HG02571 (cell line): ENCODE data around the gene NFATC4.
"Not testable (repeated sequence)": the region's sequence is repeated elsewhere in the genome, so short reads cannot be mapped to it uniquely, and the experiment has no call there.

ENCODE experiments used
- ATAC-seq: cut with Tn5 transposase; IDR thresholded peaks from one replicate; pipeline ENCODE4 v1.9.1; 2021; ENCODE audit warnings: mild to moderate bottlenecking, moderate library complexity; ENCODE audit not compliant: unreplicated experiment

Gene NFATC4

DNA sequence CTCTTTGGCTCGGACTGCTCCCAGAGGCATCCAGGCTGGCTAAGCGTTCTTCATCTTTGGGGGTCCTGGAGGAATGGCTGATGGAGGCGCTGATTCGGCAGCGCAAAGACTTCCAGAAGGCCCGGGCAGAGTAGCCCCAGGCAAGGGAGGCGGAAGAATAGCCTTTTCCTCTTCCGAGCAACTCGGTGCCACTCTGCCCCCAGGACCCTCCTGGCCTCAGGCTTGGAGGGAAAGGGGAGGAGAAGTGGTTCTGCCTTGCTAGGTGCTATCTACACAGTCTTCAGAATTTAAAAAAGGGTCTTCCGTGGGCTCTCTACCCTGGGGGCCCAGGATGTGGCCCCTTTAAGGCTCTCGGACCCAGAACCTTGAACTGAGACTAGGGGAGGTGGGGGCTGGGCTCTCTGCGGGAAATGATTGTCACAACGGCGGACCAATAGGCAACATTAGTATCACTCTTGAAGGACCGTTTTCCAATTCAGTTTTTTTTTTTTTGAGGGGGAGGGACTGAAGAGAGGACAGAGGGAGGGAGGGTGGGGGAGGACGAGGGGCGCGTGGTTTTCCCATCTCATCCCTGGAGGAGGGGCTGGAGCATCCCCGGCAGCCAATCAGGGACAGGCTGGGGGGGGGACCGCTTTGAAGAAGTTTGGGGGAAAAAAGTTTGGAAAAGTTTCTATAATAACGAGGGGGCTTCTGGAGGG, at the start of gene NFATC4:
Gene NFATC4 (plus strand): TSS at position 671 of the 698 bp plus-strand sequence. CDS start 157 bp downstream, outside the sequence.
- no peak for ATAC-seq

DNA sequence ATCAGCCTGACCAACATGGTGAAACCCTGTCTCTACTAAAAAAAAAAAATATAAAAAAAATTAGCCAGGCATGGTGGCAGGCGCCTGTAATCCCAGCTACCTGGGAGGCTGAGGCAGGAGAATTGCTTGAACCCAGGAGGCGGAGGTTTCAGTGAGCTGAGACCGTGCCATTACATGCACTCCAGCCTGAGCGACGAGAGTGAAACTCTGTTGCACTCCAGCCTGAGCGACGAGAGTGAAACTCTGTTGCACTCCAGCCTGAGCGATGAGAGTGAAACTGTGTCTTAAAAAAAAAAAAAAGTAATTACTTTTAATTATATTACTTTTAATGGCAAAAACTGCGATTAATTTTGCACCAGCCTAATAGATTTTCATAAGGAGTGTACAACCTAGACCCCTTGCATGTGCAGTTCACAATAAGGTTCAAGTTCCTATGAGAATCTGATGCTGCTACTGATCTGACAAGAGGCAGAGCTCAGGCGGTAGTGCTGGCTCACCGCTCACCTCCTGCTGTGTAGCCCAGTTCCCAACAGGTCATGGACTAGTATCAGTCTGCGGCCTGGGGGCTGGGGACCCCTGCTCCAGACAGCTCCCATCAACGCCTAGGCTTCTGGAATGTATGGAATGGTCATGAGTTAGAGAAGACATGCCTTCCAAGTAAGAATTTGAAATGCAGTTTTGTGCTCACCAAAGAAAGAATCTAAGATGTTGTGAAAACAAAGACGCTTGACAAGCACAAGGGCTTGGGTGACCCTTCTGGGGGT, 46.6 kb upstream of the NFATC4 start:
- no peak for ATAC-seq

DNA sequence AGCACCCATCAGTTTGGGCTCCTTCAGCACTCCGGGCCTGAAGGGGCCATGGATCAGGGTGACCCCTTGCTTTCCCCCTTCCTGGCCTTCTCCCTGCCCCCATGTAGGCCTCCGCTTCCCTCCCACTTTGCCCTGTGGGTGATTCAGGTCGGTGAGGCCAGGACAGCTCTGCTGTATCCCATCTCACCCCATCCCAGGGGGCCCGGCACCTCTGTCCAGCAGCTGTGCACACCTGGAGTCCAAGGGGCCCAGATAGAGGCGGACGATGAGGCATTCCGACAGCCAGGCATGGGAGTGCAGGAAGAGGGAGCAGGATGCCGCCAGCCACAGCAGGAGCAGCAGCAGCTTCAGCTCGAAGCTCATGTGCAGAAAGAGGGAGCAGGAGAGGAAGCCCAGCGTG, 45.3 kb upstream of the NFATC4 start:
- no peak for ATAC-seq

DNA sequence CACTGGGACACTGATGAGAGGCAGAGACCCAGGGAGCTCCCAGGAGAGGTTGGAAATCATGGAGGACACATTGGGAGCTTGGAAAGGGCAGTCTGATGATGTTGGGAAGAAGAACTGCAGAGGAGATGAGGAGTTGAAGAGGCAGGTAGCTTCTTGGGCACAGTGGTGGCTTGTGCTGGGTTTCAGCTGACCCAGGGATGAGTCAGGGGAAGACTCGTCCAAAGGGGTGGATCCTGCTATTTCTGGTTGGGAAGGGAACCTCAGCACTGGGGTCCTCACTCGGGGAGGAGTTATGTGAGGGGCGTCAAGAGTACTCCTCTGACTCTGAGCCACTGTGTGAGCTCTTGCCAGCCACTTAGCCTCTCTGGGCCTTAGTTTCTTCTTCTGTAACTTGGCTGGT, 44.6 kb upstream of the NFATC4 start:
- ATAC-seq: no peak

DNA sequence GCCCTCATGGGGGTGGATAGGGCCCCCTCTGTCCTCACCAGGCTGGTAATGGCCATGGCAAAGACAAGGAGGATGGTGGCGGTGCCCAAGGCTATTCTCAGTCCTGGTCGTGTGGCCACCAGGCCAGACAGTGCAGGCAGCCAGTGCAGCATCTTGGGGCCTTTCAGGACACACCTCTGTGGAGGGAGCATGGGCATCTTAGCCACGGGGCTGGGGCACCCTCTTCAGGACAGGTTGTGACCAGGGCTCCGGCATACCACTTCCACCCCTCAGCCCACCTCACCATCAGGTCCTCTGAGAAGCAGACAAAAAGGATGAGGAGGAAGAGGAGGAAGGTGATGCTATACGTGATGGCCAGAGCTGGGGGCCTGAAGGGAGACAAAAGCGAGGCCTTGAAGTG, 44.0 kb upstream of the NFATC4 start:
- no peak for ATAC-seq

DNA sequence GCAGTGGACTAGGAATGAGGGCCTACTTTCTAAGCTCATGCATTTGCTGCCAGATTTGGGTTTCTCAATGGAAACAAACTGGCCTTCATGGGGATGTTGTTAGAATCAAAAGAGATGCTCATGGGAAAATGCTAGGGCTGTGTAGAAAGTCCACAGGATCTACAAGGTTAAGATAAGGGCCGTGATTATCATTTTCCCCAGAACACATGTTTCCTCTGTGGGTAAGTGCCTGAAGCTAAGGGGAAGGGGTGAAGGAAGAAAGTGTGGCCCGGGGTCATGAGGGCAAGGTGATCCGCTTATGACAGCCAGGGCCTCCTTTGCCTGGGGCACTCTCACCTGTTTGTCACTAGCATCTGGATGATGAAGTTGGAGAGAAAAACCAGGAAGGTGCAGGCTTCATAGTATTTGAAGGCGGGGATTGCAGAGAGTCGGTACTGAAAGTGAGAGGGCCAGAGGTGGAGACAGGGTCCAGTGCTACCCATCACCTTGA, 42.9 kb upstream of the NFATC4 start:
- no peak for ATAC-seq

DNA sequence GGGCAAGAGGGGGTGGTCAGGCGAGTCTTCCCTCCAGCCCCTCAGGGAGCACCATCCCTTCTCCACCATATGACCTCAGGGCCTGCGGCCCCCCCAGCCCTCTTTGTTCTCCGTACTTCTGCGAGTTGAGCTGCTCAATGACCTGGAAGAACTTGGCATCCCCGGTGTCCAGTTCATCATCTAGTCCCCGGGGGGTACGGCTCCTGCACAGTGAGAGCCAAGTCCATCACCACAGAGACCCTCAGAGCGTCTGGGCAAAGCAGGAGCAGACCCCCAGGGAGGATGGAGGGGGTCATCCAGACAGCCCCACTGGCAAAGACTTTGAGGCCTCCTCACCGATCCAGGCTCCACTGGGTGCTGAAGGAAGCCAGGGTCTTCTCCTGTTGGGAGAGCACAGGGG, 42.0 kb upstream of the NFATC4 start:
- ATAC-seq: no peak

DNA sequence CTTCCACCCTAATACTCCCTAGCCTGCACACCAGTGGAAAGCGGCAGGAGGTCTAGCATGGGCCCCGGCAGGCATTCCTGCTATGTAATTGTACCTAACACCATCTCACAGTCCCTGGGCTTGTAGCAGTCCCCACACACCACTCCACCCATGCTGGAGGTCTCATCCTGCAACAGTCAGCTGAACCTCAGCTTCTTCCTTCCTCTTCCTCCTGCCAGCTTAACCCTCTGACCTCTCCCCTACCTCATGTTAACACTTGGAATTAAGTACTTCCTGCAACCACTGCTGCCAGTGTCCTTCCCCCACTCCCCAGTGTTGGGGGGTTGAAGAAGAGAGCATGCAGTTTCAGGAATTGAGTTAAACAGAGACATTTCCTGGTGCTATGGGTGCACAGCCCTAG, 40.7 kb upstream of the NFATC4 start:
- no peak for ATAC-seq

DNA sequence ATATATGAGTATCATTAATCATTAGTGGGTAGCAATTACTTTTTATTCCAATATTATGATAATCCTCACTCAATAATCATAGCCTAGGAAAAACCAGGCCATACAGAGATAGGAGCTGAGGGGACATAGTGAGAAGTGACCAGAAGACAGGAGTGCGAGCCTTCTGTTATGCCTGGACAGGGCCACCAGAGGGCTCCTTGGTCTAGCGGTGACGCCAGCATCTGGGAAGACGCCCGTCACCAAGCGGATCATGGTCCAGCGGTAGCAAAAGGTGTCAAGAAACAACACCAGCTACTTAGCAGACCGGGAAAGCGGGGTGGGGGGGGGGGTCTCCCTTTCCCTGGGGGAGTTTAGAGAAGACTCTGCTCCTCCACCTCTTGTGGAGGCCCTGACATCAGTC, 40.1 kb upstream of the NFATC4 start:
- ATAC-seq: not testable (repeated sequence)

DNA sequence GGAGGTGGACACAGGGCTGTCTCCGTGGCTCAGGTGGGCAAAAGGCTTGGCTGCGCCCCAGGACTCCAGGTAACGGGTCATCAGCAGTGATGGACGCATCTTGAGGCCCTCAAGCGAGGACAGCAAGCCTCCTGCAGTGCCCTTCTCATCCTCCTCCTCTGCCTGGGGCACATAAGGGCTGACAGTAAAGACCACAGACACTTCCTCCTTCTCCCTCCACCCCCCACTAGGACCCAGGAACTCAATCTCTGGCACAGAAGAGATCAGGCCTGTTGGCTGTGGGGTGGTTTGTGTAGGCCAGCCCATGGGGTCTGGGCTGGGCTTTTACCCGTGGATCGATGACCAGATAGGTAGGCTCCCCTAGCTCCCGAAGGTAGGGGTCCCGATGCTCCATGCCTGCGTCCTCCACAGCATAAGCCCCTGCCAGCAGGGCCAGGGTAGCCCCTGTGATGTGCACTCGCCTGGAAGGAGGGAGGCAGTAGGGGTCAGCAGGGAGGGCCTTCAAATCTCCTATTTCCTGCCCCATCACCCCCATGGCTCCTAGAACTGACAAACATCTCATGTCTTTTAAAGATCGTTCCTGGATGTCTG, 38.8 kb upstream of the NFATC4 start:
- ATAC-seq: no peak

DNA sequence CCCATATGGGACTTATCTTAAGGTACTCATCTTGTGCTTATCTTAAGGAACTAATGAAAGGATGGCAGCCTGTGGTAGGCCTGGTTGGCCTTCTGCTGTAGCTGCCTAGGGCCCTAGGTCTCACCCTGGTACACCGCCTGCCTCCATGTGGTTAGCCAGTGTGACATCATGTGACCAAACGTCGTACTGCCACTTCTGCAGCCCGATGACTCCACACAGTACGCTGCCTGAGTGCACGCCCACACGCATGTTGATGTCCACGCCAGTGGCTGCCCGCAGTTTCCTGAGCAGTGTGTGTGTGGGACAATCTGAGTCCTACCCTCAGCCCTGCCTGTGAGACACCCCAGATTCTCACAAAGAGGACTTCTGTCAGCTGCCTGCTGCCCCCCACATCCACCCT, 38.2 kb upstream of the NFATC4 start:
- no peak for ATAC-seq

DNA sequence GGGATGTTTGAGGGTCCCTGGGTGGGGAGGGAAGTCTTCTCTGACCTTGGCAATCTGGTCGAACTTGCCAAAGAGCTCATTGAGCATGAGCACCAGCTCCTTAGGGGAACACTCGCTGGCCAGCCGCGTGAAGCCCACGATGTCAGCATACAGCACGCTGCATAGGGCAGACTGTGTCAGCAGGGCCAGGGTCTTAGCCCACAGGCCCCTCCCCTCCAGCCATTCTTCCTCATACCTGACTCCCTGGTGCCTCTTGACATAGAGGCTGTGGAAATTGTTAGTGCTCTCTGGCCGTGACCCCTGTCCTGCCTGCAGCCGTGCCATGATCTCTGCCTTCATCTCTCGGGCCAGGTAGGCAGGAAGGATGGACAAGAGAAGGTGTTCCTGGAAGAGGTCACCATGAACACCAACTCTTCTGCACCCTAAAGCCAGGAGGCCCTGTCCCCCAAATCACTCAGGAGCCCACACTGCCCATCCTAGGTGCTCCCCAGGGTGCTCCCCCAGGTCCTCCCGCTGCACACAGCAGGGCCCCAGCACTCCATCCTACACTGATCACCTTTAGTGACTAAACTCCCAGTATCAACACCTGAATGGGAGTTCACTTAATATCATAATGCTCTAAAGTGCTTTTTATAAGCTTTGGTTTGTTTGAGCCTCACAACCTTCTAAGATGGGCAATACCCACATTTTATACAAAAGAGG, 36.9 kb upstream of the NFATC4 start:
- no peak for ATAC-seq

DNA sequence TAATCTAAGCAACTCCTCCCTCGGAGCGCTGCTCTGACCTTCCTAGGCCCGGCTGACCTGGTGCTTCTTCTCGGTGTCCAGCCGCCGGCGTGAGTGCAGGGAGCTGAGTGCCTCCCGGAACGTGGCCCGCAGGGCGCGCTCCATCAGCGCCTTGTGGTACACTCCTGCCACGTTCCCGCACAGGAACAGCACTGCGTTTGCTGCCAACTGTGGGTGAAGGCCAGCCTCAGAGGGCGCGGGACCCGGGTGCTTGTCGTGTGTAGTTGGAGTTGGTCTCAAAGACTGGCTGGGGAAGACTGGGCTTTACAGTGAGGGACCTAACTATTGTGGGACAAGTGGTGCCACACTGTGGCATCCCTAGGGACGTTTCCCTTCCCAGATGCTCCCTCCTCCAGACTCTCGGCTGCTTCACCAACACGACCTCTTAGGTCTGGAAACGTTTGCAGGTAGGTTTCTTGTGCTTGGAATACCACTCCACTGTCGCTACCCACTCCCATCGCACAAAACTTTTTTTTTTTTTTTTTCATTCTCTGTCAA, 36.2 kb upstream of the NFATC4 start:
- ATAC-seq: no peak

DNA sequence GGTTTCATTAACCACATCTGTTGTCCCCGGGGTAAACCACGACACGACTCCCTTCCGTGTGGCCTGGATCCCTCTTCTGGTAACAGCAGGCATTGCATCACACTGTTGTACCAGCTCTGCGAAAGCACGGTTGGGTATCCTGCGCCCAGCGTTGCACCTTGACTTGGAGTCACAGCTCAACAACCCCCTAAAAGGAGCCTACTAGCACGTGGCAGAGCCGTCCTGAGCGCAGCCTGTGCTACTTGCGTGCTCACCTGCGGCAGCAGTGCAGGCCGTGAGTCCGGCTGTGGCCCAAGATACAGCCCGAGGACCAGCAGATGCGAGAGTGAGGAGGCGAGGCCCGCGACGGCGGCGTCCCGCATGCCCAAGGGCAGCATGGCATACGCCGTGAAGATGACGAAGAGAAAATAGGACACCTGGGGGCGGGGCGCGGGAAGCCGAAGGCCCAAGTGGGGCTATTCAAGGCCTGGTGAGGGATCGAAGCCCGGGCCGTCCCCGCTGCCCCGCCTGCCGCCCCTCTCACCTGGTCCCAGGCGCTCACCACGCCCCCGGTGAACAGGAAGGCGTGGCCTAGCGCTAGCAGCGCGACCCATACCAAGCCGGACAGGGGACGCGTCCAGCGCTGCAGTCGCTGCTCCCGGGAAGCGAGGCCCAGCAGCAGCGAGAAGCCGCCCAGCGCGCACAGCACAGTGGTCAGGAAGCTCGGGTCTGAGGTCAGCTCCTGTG, 35.6 kb upstream of the NFATC4 start:
- ATAC-seq: peak; percentile 70

DNA sequence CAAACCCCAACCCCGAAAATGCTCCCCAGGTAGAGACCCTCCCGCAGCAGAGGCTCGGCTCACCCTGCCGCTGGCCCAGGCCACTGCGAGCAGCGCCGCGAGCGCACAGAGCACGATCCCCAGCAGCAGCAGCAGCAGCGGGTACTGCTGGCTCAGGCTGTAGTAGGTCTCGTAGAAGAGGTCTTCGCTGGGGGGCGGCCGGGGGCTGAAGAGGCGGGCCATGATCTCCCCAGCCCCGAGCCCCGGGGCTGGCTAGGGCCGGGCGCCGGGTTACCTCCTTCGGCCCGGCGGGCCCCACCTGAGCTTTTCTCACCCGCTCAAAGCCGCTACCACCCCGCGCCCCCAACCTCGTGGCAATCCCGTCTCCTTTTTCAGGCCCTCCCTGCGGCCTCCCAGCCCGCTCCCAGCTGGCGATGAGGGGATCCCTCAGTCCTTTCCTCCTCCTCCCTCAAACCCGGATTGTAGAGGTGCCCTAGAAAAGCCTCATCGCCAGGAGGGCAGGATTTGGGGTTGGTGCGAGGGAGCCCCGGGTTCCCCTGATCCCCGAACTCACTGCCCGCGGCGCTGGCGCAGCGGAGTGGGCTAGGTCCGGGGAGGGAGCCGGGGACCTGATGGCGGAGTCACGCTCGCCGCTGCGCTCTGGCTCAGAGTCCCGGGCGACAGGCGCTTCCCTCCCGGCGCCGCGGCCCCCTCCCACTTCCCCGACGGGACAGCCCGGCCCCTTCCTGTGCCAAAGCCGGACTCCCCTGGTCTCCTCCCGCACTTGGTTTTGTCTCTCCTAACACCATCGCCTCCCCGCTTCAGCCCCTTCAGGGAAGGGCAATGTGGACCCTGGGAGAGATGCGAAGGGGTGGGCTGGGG, 33.3 kb upstream of the NFATC4 start, which contains the start of gene ADCY4:
Gene ADCY4 (minus strand): TSS at position 641 of the 861 bp plus-strand sequence. CDS start 419 bp downstream, at position 222.
- no peak for ATAC-seq

DNA sequence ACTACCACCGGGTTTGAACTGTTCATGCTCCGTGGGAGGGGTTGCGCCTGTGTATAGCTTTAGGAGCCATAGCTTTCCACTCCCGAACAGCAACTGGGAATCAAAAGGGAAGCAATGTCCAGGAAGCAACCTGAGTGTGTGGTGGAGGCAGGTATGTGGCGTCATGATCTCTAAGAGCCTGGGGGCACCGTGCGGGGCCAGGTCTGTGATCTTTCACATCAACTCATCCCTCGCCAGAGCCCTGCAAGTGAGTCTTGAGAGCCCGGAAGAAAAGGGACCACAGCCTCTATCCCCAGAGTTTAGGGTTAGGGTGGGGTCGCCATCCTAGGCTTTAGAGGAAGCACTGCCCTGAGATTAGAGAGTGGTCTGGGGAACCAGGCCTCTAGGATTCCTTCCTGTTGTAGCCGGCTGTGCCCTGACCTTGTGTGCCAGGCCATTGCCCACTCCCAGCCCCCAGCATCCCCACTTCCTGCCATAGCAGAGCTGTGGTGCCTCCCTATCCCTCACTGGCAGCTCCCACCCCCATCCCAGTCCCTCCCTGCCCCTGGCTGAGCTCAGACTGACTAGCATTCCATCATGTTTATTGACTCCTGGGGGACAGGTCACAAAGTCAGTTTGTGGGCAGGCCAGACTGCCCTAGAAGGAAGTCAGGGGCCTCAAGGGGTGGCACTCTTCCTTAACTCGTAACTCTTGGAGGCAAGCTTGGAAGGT, 32.4 kb upstream of the NFATC4 start:
- ATAC-seq: no peak

DNA sequence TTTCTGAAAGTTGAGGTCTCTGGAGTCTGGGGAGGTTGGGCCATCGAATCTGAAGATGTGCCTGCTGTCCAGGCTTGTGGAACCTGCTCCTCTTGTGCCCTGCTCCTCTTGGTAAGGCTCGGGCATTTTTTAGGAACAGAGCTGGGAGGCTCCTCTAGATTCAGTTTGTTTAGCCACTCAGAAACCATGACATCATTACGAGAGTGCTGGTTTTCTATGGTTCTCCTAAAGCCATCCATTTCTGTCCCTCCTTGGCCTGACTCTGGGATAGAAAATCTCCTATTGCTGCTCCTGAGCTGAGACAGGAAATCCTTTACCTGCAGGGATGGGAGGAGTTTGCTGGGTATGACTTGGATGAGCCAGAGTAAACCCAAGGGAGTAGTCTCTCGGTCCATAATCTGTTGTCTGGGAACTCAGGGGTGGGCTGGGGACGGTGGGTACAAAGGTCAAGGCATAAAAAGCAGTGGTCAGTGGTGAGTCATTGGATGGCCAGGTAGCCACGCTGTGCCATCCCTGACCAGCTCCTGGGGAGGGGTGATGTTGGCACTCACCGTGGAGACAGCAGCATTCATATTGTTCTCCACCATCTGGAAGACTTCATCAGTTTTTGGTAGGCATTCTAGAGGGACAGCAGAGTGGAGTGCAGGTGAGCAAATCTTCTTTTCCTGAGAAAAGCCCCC, 30.7 kb upstream of the NFATC4 start:
- no peak for ATAC-seq

DNA sequence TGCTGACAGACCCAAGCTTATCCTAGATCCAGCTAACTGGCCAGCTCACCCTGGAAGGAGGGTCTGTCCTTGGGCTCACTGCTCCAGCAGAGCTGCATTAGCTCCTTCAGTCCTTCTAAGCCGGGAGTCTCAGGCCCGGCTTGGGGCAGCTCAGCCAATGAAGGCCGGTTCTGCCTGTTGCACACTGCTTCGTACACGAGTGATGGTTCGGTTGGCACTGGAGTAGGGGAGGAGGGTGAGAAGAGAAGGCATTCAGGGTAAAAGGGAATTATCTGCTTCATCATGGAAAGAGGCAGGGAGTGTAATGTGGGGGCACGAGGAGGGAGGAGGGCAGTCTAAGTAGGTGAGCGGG, 30.2 kb upstream of the NFATC4 start:
- no peak for ATAC-seq
